ENCODE data around the gene TNRC18. TPM values are rescaled to one million over a fixed set of nuclear protein-coding genes. Genes with fewer than 3 reads are reported as not detected.

Gene TNRC18
- total RNA-seq, 6 experiments from 2014 or later: 70.6 to 87.1 (median 79.9) TPM

DNA sequence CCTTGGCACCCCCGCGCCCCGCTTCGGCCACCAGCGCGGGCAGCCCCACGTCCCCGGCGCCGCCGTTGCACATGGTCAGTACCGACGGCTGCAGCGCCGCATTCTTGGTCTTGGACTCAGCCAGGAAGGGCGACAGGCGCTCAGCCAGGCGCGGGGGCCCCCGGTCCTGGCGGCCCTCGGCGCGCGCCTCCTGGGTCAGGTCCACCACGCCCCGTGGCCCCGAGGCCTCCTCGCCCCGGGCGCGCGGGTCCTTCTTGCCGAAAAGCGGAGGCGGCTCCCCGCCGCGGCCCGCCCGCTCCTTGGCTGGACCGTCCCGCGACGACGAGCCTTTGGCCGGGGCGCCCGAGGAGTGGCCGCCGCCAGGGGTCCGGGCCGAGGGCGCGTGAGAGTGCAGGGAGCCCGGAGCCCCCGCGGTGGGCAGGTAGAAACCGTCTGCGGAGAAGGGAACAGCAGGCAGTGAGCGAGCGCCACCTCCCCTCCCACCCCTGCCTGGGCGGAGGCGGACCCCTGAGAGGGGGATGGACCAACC is 34.7 kb downstream of the TNRC18 start:
- Mint-ChIP-seq H3K9me3 (no peaks in the 10 kb centered on the region), H3K36me3 (ENCODE audit: low read depth) (peaks cover 16% of the 10 kb centered on the region), H3K27me3 (ENCODE audit: insufficient read depth) (no peaks in the 10 kb centered on the region; the same call in 1 of the 2 replicates), H3K4me1 (ENCODE audit: low read depth) (peaks cover 9% of the 10 kb centered on the region; the same call in 1 of the 2 replicates), H3K27ac (no peak overlapping the region), H3K4me3 (no peak overlapping the region)
- TF ChIP-seq, protein P1, sequence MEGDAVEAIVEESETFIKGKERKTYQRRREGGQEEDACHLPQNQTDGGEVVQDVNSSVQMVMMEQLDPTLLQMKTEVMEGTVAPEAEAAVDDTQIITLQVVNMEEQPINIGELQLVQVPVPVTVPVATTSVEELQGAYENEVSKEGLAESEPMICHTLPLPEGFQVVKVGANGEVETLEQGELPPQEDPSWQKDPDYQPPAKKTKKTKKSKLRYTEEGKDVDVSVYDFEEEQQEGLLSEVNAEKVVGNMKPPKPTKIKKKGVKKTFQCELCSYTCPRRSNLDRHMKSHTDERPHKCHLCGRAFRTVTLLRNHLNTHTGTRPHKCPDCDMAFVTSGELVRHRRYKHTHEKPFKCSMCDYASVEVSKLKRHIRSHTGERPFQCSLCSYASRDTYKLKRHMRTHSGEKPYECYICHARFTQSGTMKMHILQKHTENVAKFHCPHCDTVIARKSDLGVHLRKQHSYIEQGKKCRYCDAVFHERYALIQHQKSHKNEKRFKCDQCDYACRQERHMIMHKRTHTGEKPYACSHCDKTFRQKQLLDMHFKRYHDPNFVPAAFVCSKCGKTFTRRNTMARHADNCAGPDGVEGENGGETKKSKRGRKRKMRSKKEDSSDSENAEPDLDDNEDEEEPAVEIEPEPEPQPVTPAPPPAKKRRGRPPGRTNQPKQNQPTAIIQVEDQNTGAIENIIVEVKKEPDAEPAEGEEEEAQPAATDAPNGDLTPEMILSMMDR (IDR thresholded peaks at IDR 0.05): no peak
- no peak for DNase-seq

DNA sequence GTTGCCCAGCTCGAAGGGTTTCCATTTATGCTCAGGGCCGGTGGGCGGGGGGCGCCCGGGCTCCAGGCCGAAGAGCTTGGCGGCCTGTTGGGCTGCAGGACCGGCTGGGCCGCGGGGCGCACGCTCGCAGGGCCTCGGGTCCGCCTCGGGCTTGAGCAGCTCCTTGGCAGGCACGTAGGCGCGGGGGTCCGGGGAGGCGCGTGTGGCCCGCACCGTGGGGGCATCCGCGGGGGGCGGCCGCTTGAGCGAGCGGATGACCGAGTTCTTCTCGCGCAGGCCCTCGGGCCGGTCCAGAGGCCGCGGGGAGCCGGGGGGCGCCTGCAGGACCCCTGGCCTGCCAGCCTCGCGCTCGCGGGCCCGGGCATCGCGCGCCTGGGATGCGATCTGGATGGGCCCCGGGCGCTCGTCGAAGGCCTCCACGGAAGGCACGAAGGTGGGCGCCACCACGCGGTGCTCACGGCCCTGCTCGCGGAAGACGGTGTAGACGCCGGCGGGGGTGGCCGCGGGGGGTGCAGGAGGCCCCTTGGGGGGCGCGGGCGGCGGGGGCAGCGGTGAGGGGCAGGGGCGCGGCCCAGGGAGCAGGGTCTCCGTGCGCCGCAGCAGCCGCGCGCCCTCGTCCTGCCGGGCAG is 35.2 kb downstream of the TNRC18 start:
- TF ChIP-seq, protein P1 (IDR thresholded peaks at IDR 0.05): no peak
- DNase-seq: no peak
- Mint-ChIP-seq H3K4me3 (no peak overlapping the region), H3K36me3 (ENCODE audit: low read depth) (peaks cover 12% of the 10 kb centered on the region; the same call in 1 of the 2 replicates), H3K9me3 (no peaks in the 10 kb centered on the region), H3K27me3 (ENCODE audit: insufficient read depth) (no peaks in the 10 kb centered on the region; the same call in 1 of the 2 replicates), H3K4me1 (ENCODE audit: low read depth) (peaks cover 11% of the 10 kb centered on the region; the same call in 1 of the 2 replicates), H3K27ac (no peak overlapping the region)

DNA sequence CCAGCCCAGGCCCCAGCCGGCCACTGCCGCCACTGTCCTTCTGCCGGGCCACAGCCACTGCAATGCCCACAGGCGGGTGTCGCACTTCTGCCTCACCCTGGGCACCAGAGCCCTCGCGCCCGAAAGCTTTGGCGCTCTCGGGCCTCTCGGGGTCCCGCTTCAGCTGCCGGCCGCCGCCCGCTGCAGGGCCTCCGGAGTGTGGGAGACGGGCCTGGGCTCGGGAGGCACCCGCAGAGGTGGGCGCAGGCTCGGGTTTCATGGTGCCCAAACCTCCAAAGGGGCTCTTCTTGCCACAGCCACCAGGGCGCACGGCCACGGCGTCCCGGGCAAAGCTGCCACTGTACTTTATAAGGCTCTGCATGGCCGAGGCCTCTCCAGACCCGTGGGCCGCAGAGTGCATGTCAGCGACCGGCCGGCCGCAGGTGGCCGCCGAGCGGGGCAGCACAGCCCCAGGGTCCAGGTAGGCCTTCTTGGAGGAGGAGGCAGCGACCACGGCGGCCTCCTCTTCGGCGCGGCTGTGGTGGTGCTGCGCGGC is 35.9 kb downstream of the TNRC18 start:
- H3K4me1 Mint-ChIP-seq (ENCODE audit: low read depth): peaks cover 17% of the 10 kb centered on the region
- peaks cover 6% of the 10 kb centered on the region; the same call in 1 of the 2 replicates for H3K36me3 Mint-ChIP-seq (ENCODE audit: low read depth)

GRCh38 chr7:5384618-5385017 is 39.0 kb downstream of the TNRC18 start:
- Mint-ChIP-seq H3K27me3 (ENCODE audit: insufficient read depth) (peaks cover 3% of the 10 kb centered on the region; the same call in 1 of the 2 replicates), H3K4me1 (ENCODE audit: low read depth) (peaks cover 30% of the 10 kb centered on the region), H3K36me3 (ENCODE audit: low read depth) (peaks cover 5% of the 10 kb centered on the region; the same call in 1 of the 2 replicates), H3K4me3 (no peak overlapping the region), H3K27ac (no peak overlapping the region), H3K9me3 (no peaks in the 10 kb centered on the region)
- DNase-seq: no peak
- TF ChIP-seq, protein P1 (IDR thresholded peaks at IDR 0.05): no peak

More for the DNA sequence above, 35.9 kb downstream of the TNRC18 start:
- TF ChIP-seq, protein P1 (IDR thresholded peaks at IDR 0.05): no peak
- H3K27ac Mint-ChIP-seq: no peak overlapping the region
- no peaks in the 10 kb centered on the region for H3K27me3 Mint-ChIP-seq (ENCODE audit: insufficient read depth)
- H3K9me3 Mint-ChIP-seq: no peaks in the 10 kb centered on the region
- no peak for DNase-seq
- no peak overlapping the region for H3K4me3 Mint-ChIP-seq

GRCh38 chr7:5383314-5384098 is 40.1 kb downstream of the TNRC18 start:
- peaks cover 3% of the 10 kb centered on the region; the same call in 1 of the 2 replicates for H3K27me3 Mint-ChIP-seq (ENCODE audit: insufficient read depth)
- DNase-seq: no peak
- H3K36me3 Mint-ChIP-seq (ENCODE audit: low read depth): peaks cover 5% of the 10 kb centered on the region; the same call in 1 of the 2 replicates
- no peaks in the 10 kb centered on the region for H3K9me3 Mint-ChIP-seq
- no peak overlapping the region; the same call in 1 of the 2 replicates for H3K4me3 Mint-ChIP-seq
- H3K27ac Mint-ChIP-seq: peak overlapping the region; percentile 45; the same call in 1 of the 2 replicates
- H3K4me1 Mint-ChIP-seq (ENCODE audit: low read depth): peaks cover 31% of the 10 kb centered on the region
- TF ChIP-seq, protein P1 (IDR thresholded peaks at IDR 0.05): no peak

All from HFFc6 (cell line).